ENCODE data around the gene EMILIN1. TPM values are rescaled to one million over a fixed set of nuclear protein-coding genes. Genes with fewer than 3 reads are reported as not detected.

Gene EMILIN1
- polyA plus RNA-seq, 1 donor, result 49.1 TPM

DNA sequence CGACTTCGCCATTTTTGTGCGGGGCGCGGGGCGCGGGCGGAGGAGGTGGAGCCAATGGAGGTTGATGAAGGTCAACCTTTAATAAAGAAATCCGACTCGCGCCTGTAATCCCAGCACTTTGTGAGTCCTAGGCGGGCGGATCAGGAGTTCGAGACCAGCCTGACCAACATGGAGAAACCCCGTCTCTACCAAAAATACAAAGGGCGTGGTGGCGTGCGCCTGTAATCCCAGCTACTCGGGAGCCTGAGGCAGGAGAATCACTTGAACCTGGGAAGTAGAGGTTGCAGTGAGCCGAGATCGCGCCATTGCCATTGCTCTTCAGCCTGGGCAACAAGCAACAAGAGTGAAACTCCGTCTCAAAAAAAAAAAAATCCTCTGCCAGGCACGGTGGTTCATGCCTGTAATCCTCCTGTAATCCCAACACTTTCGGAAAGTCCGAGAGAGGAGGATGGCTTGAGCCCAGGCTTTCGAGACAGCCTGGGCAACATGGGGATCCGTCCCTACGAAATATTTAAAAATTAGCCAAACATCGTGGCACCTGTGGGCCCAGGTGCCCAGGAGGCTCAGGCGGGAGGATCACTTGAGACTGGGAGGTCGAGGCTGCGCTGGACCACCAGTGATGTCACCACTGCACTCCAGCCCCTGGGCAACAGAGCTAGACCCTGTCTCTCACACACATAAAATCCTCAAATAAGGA lies 56.5 kb downstream of the EMILIN1 start:
- 10% methylated on average over 2 of the region's 33 CpGs for WGBS (ENCODE audit: insufficient coverage, low lambda C conversion rate)
- peaks cover 10% of the 10 kb centered on the region for H3K4me1 ChIP-seq (ENCODE audit: control insufficient read depth, insufficient read depth, low read length)
- peak overlapping the region; percentile 20 for H3K4me3 ChIP-seq (ENCODE audit: low read length)
- H3K27me3 ChIP-seq (ENCODE audit: control insufficient read depth, insufficient read depth, low read length), result no peaks in the 10 kb centered on the region
- no peak for DNase-seq
- H3K9me3 ChIP-seq (ENCODE audit: control insufficient read depth, low read depth, low read length), result no peaks in the 10 kb centered on the region
- H3K36me3 ChIP-seq (ENCODE audit: control insufficient read depth, insufficient read depth, low read length), result peaks cover 32% of the 10 kb centered on the region
- peak overlapping the region; percentile 38 for H3K27ac ChIP-seq (ENCODE audit: low read length)

GRCh38 chr2:27135478-27135955 lies 57.1 kb downstream of the EMILIN1 start:
- no peak for DNase-seq
- Histone ChIP-seq H3K36me3 (ENCODE audit: control insufficient read depth, insufficient read depth, low read length) (peaks cover 27% of the 10 kb centered on the region), H3K27ac (ENCODE audit: low read length) (no peak overlapping the region), H3K4me1 (ENCODE audit: control insufficient read depth, insufficient read depth, low read length) (peaks cover 10% of the 10 kb centered on the region), H3K9me3 (ENCODE audit: control insufficient read depth, low read depth, low read length) (no peaks in the 10 kb centered on the region), H3K27me3 (ENCODE audit: control insufficient read depth, insufficient read depth, low read length) (no peaks in the 10 kb centered on the region), H3K4me3 (ENCODE audit: low read length) (no peak overlapping the region)
- no CpG with 5 or more reads among the region's 12 CpGs for WGBS (ENCODE audit: insufficient coverage, low lambda C conversion rate)

Other genes starting within 250 kb of the EMILIN1 start
- gene DPYSL5, start 230.5 kb upstream of the EMILIN1 start, polyA plus RNA-seq, result 7.1 TPM
- 20.7 TPM for gene MAPRE3, start 108.0 kb upstream of the EMILIN1 start, polyA plus RNA-seq
- 93.6 TPM for gene TMEM214, start 45.6 kb upstream of the EMILIN1 start, polyA plus RNA-seq
- gene AGBL5, start 26.9 kb upstream of the EMILIN1 start, polyA plus RNA-seq, result 28.3 TPM
- 313 TPM for gene OST4, start 7.0 kb upstream of the EMILIN1 start, polyA plus RNA-seq
- gene KHK, start 8.2 kb downstream of the EMILIN1 start, polyA plus RNA-seq, result 232 TPM
- 11.5 TPM for gene CGREF1, start 40.5 kb downstream of the EMILIN1 start, polyA plus RNA-seq
- gene ABHD1, start 45.2 kb downstream of the EMILIN1 start, polyA plus RNA-seq, result 2.0 TPM
- 48.5 TPM for gene PREB, start 56.0 kb downstream of the EMILIN1 start, polyA plus RNA-seq
- not detected for gene PRR30, start 60.8 kb downstream of the EMILIN1 start, polyA plus RNA-seq
- gene TCF23, start 70.4 kb downstream of the EMILIN1 start, polyA plus RNA-seq, result 0.10 TPM
- 131 TPM for gene ATRAID, start 133.4 kb downstream of the EMILIN1 start, polyA plus RNA-seq
- gene SLC5A6, start 133.7 kb downstream of the EMILIN1 start, polyA plus RNA-seq, result 148 TPM
- 34.9 TPM for gene CAD, start 138.8 kb downstream of the EMILIN1 start, polyA plus RNA-seq
- gene SLC30A3, start 184.4 kb downstream of the EMILIN1 start, polyA plus RNA-seq, result 0.57 TPM
- 0.19 TPM for gene DNAJC5G, start 196.8 kb downstream of the EMILIN1 start, polyA plus RNA-seq
- 0.60 TPM for gene TRIM54, start 203.8 kb downstream of the EMILIN1 start, polyA plus RNA-seq
- 3.4 TPM for gene UCN, start 229.8 kb downstream of the EMILIN1 start, polyA plus RNA-seq
- 99.6 TPM for gene MPV17, start 244.5 kb downstream of the EMILIN1 start, polyA plus RNA-seq